H1 (cell line): ENCODE data around the gene CTNND2. TPM values are rescaled to one million over a fixed set of nuclear protein-coding genes. Genes with fewer than 3 reads are reported as not detected.

Source experiments
- CTCF ChIA-PET: fragments of 300-600 bp; sonication (Branson Sonifier 250); formaldehyde crosslinking; loops from one replicate; lab custom pipeline; 2021; ENCODE audit not compliant: partially characterized antibody; lab: Charles Lee
- POLR2A ChIA-PET: fragments of 300-600 bp; sonication (Branson Sonifier 250); formaldehyde crosslinking; loops from one replicate; lab custom pipeline; 2021; ENCODE audit warnings: inconsistent platforms; ENCODE audit not compliant: partially characterized antibody; lab: Charles Lee
- DNase-seq, 2 experiments: peaks; one replicate each; pipeline versions ENCODE4 v3.0.0 to v3.0.0-alpha.2; 2010 to 2022; ENCODE audit warnings: low spot score in 2 of 2, low read depth in 1 of 2, mixed read lengths in 1 of 2
- FAIRE-seq: peaks from 2 replicates; lab custom pipeline; 2011; peaks lifted over from hg19 to GRCh38; lab: Jason Lieb, UNC
- H2AFZ ChIP-seq: 2 replicates; pipeline ENCODE4 v1.8.1; 2012; ENCODE audit warnings: low read length, inconsistent platforms
- H2AK5ac ChIP-seq: 2 replicates; pipeline ENCODE4 v1.6.1; 2013; ENCODE audit warnings: low read depth, low read length
- H2BK120ac ChIP-seq: replicated peaks from 2 replicates; pipeline ENCODE3; 2013; ENCODE audit warnings: low read depth, low read length, inconsistent platforms
- H2BK12ac ChIP-seq: 2 replicates; pipeline ENCODE4 v1.6.1; 2013; ENCODE audit warnings: low read depth, low read length
- H2BK15ac ChIP-seq: 2 replicates; pipeline ENCODE4 v1.6.1; 2013; ENCODE audit warnings: low read length
- H2BK20ac ChIP-seq: 2 replicates; pipeline ENCODE4 v1.6.1; 2013; ENCODE audit warnings: low read length
- H2BK5ac ChIP-seq: 2 replicates; pipeline ENCODE4 v1.6.1; 2013; ENCODE audit warnings: low read depth, low read length
- H3K14ac ChIP-seq: 2 replicates; pipeline ENCODE4 v1.6.1; 2013; ENCODE audit warnings: inconsistent platforms; ENCODE audit not compliant: insufficient read length
- H3K18ac ChIP-seq: 2 replicates; pipeline ENCODE4 v1.6.1; 2013; ENCODE audit warnings: low read length; ENCODE audit errors: extremely low read depth
- H3K23ac ChIP-seq: 2 replicates; pipeline ENCODE4 v1.6.1; 2013; ENCODE audit warnings: inconsistent platforms; ENCODE audit not compliant: insufficient read length
- H3K23me2 ChIP-seq: 2 replicates; pipeline ENCODE4 v1.6.1; 2013; ENCODE audit warnings: low read depth, low read length
- H3K27ac ChIP-seq: 2 replicates; pipeline ENCODE4 v1.6.1; 2011; ENCODE audit warnings: low read depth, low read length, inconsistent platforms
- H3K27me3 ChIP-seq, 4 experiments: replicated peaks in 1 of 4; 1 replicate in 1 of 4; 2 replicates in 3 of 4; pipeline versions ENCODE4 v1.6.1 to v1.8.1; 2011 to 2013; ENCODE audit warnings: low read length in 3 of 4, mild to moderate bottlenecking in 3 of 4, inconsistent platforms in 2 of 4, mixed read lengths in 2 of 4, moderate library complexity in 1 of 4; ENCODE audit not compliant: control insufficient read depth in 3 of 4, insufficient read depth in 3 of 4; ENCODE audit errors: extremely low read depth in 1 of 4
- H3K36me3 ChIP-seq, 4 experiments: 2 replicates each; pipeline versions ENCODE4 v1.6.1 to v1.8.1; 2011 to 2013; ENCODE audit warnings: mild to moderate bottlenecking in 4 of 4, low read length in 3 of 4, moderate library complexity in 2 of 4, control low read depth in 1 of 4, inconsistent platforms in 1 of 4; ENCODE audit not compliant: insufficient read depth in 4 of 4, control insufficient read depth in 2 of 4
- H3K4ac ChIP-seq: replicated peaks from 2 replicates; pipeline ENCODE3; 2013; ENCODE audit warnings: low read length, low read depth, mixed read lengths, inconsistent platforms; ENCODE audit not compliant: insufficient read length
- H3K4me1 ChIP-seq, 4 experiments: replicated peaks in 1 of 4; 1 replicate in 1 of 4; 2 replicates in 3 of 4; pipeline versions ENCODE4 v1.6.1 to v1.8.1; 2011 to 2013; ENCODE audit warnings: low read length in 3 of 4, inconsistent platforms in 2 of 4, mixed read lengths in 1 of 4; ENCODE audit not compliant: insufficient read depth in 4 of 4, control insufficient read depth in 3 of 4
- H3K4me2 ChIP-seq, 2 experiments: 2 replicates each; pipeline versions ENCODE4 v1.6.1 to v1.8.1; 2011 to 2013; ENCODE audit warnings: low read depth in 2 of 2, low read length in 2 of 2, control low read depth in 1 of 2, inconsistent platforms in 1 of 2, mild to moderate bottlenecking in 1 of 2; ENCODE audit not compliant: insufficient read depth in 1 of 2
- H3K4me3 ChIP-seq, 4 experiments: fragments of 200-600, 300-600 bp in 1 of 4; sonication (generic), shearing (Covaris generic), sonication (Bioruptor Twin) in 1 of 4; 2 replicates each; pipeline versions ENCODE4 v1.5.1 to v1.8.1; 2011 to 2016; ENCODE audit warnings: low read length in 4 of 4, low read depth in 3 of 4, control low read depth in 2 of 4, inconsistent platforms in 2 of 4, mild to moderate bottlenecking in 2 of 4, mixed read lengths in 1 of 4, moderate library complexity in 1 of 4; ENCODE audit not compliant: insufficient read depth in 2 of 4; ENCODE audit errors: extremely low read depth in 1 of 4
- H3K56ac ChIP-seq: replicated peaks from 2 replicates; pipeline ENCODE3; 2013; ENCODE audit warnings: low read depth, mild to moderate bottlenecking, mixed read lengths, low read length, inconsistent platforms; ENCODE audit not compliant: insufficient read length
- H3K79me1 ChIP-seq: 2 replicates; pipeline ENCODE4 v1.6.1; 2013; ENCODE audit warnings: low read depth, low read length, control low read depth
- H3K79me2 ChIP-seq, 2 experiments: 2 replicates each; pipeline versions ENCODE4 v1.6.1 to v1.8.1; 2012 to 2013; ENCODE audit warnings: low read length in 2 of 2, mild to moderate bottlenecking in 2 of 2, inconsistent platforms in 1 of 2; ENCODE audit not compliant: insufficient read depth in 2 of 2, control insufficient read depth in 1 of 2
- H3K9ac ChIP-seq, 4 experiments: replicated peaks in 1 of 4; 1 replicate in 1 of 4; 2 replicates in 3 of 4; pipeline versions ENCODE4 v1.6.1 to v1.8.1; 2011 to 2013; ENCODE audit warnings: low read depth in 3 of 4, low read length in 3 of 4, control low read depth in 2 of 4, mild to moderate bottlenecking in 2 of 4, moderate library complexity in 2 of 4, inconsistent platforms in 1 of 4; ENCODE audit errors: extremely low read depth in 1 of 4
- H3K9me3 ChIP-seq, 2 experiments: 2 replicates each; pipeline versions ENCODE4 v1.6.1 to v1.8.1; 2012 to 2013; ENCODE audit warnings: mild to moderate bottlenecking in 2 of 2, moderate library complexity in 2 of 2, control low read depth in 1 of 2, inconsistent platforms in 1 of 2, low read depth in 1 of 2, low read length in 1 of 2, mixed read lengths in 1 of 2; ENCODE audit not compliant: insufficient read depth in 2 of 2
- H4K20me1 ChIP-seq, 2 experiments: replicated peaks in 1 of 2; 2 replicates each; pipeline versions ENCODE3 to v1.8.1; 2011 to 2013; ENCODE audit warnings: inconsistent platforms in 2 of 2, low read length in 2 of 2, mild to moderate bottlenecking in 1 of 2; ENCODE audit not compliant: insufficient read depth in 2 of 2, control insufficient read depth in 1 of 2
- H4K5ac ChIP-seq: 2 replicates; pipeline ENCODE4 v1.6.1; 2013; ENCODE audit warnings: low read length, low read depth, mixed read lengths, inconsistent platforms; ENCODE audit not compliant: insufficient read length
- H4K8ac ChIP-seq: 2 replicates; pipeline ENCODE4 v1.8.0; 2013; ENCODE audit warnings: mild to moderate bottlenecking, moderate library complexity, low read length, inconsistent platforms; ENCODE audit not compliant: insufficient read depth; ENCODE audit errors: extremely low read depth
- H4K91ac ChIP-seq: replicated peaks from 2 replicates; pipeline ENCODE3; 2013; ENCODE audit warnings: low read length, mixed read lengths, inconsistent platforms; ENCODE audit not compliant: insufficient read length
- CTBP2 ChIP-seq: IDR thresholded peaks from 2 replicates; pipeline ENCODE4 v1.7.0; 2011; ENCODE audit warnings: borderline replicate concordance, mild to moderate bottlenecking, moderate library complexity, mixed read lengths, low read length; ENCODE audit not compliant: insufficient read depth, insufficient read length
- MAFK ChIP-seq: IDR thresholded peaks from 2 replicates; pipeline ENCODE4 v1.6.1; 2012; ENCODE audit warnings: low read depth, mild to moderate bottlenecking, improper control_type of control experiment, low read length
- NANOG ChIP-seq: IDR thresholded peaks from 2 replicates; pipeline ENCODE4 v1.6.1; 2011; ENCODE audit warnings: low read length, low read depth, mild to moderate bottlenecking, inconsistent platforms; ENCODE audit not compliant: insufficient read depth, poor library complexity, severe bottlenecking
- RXRA ChIP-seq: IDR thresholded peaks from 2 replicates; pipeline ENCODE4 v1.6.1; 2011; ENCODE audit warnings: low read depth, mild to moderate bottlenecking, low read length, moderate library complexity; ENCODE audit not compliant: insufficient read depth
- TAF7 ChIP-seq: optimal IDR thresholded peaks from 2 replicates; pipeline ENCODE3; 2011; ENCODE audit warnings: low read depth, mild to moderate bottlenecking, inconsistent platforms, low read length, moderate library complexity, borderline replicate concordance
- TCF12 ChIP-seq: IDR thresholded peaks from 2 replicates; pipeline ENCODE4 v1.6.1; 2011; ENCODE audit warnings: low read depth, mild to moderate bottlenecking, low read length
- WGBS, 2 experiments: shearing (Covaris generic) in 1 of 2; methylation state at CpG; one replicate each; pipeline versions ENCODE4 v1.1.6 to v1.1.7; 2013 to 2015; ENCODE audit warnings: low lambda C conversion rate in 2 of 2, mixed read lengths in 2 of 2, inconsistent platforms in 1 of 2, low coverage in 1 of 2, missing lambda C conversion rate in 1 of 2; ENCODE audit not compliant: insufficient replicate concordance in 2 of 2, insufficient coverage in 1 of 2, insufficient read length in 1 of 2; ENCODE audit errors: extremely low coverage in 1 of 2, missing lambda C conversion rate in 1 of 2; 5-methylcytosine and 5-hydroxymethylcytosine counted together
- polyA plus RNA-seq, 7 experiments: library from polyadenylated mRNA; depleted of rRNA in 3 of 7; stranded (reverse) in 5 of 7; unstranded in 2 of 7; fragments of >200 nt in 5 of 7; fragments of 200-250 nt in 2 of 7; gene quantifications; 1 replicate in 5 of 7; 2 replicates in 1 of 7; 4 replicates in 1 of 7; pipeline versions ENCODE4 v1.2.1 to v1.2.3, GENCODE V29; 2011 to 2013; ENCODE audit warnings: missing spikeins in 2 of 7, mixed read lengths in 2 of 7
- total RNA-seq: library from RNA; stranded (reverse); fragmentation: NEBNext Ultra II Directional; extraction: Animal tissue kit (Norgen Biotek cat#: 25700); gene quantifications from 2 replicates; pipeline ENCODE4 v1.2.1, GENCODE V29; 2021

The CTNND2 gene
- total and polyA plus RNA-seq, 2 of the 8 experiments (the other 6 are each of a cell fraction or from before 2014, with no cell fraction given), result 7.4 to 14.2 TPM

- H2AK5ac ChIP-seq, result no peak overlapping the region
- no peaks in the 10 kb centered on the region for H4K20me1 ChIP-seq
- no peak overlapping the region for H3K56ac ChIP-seq
- no peak overlapping the region for H3K4ac ChIP-seq
- no peak overlapping the region for H3K9ac ChIP-seq
- no peaks in the 10 kb centered on the region for H3K79me1 ChIP-seq
- H3K23ac ChIP-seq, result no peak overlapping the region
- POLR2A ChIA-PET, result no interaction called here
- H3K4me2 ChIP-seq, result no peak overlapping the region
- no peak overlapping the region for H4K5ac ChIP-seq
- no peak overlapping the region for H3K14ac ChIP-seq
- no peak overlapping the region for H3K27ac ChIP-seq
- H2BK15ac ChIP-seq, result no peak overlapping the region
- no peaks in the 10 kb centered on the region for H3K9me3 ChIP-seq
- H4K91ac ChIP-seq, result no peak overlapping the region
- H3K27me3 ChIP-seq, result no peaks in the 10 kb centered on the region
- FAIRE-seq, result no peak
- H3K23me2 ChIP-seq, result no peaks in the 10 kb centered on the region
- no peak overlapping the region for H2BK20ac ChIP-seq
- H4K8ac ChIP-seq, result no peak overlapping the region
- WGBS, 2 experiments, result 97% methylated on average over 5 of the region's 5 CpGs; no CpG with 5 or more reads in 1 of the 2 experiments
- no peaks in the 10 kb centered on the region for H3K36me3 ChIP-seq
- no peak overlapping the region for H2AFZ ChIP-seq
- H3K4me1 ChIP-seq, result no peaks in the 10 kb centered on the region
- no peak overlapping the region for H2BK5ac ChIP-seq
- no peak overlapping the region for H2BK120ac ChIP-seq
- no peak overlapping the region for H3K18ac ChIP-seq
- DNase-seq, result no peak
- H3K79me2 ChIP-seq, result no peaks in the 10 kb centered on the region
- CTCF ChIA-PET, result interaction anchor here (1.7 kb wide), 1 partner anchor 40 kb away, joined by 3 read pairs; no protein-coding TSS in a partner anchor
- no peak overlapping the region for H2BK12ac ChIP-seq
- H3K4me3 ChIP-seq, result no peak overlapping the region
- TF ChIP-seq RXRA (no peak), TAF7 (no peak), NANOG (no peak), TCF12 (no peak), MAFK (no peak), CTBP2 (no peak)
Measured at GRCh38 chr5:11426442-11426841, 477.8 kb downstream of the CTNND2 start.
